Measurements from ENCODE around the gene PLEKHH3.

- TF ChIP-seq POLR2A (IDR thresholded peaks at IDR 0.05) (peak in 1 of 2 donors; percentile 26), CTCF (IDR thresholded peaks at IDR 0.05) (no peak)
These were observed 23.3 kb downstream of the PLEKHH3 start for GRCh38 chr17:42653179-42654124.
